Hepatocyte (in vitro differentiated cells): Measurements from ENCODE around the gene JAKMIP1. TPM values are rescaled to one million over a fixed set of nuclear protein-coding genes. Genes with fewer than 3 reads are reported as not detected.
A peak's percentile ranks its signal among the peaks of the same experiment; 100 is the strongest.

ENCODE experiments used
- DNase-seq: peaks from one replicate; pipeline ENCODE4 v3.0.0-alpha.2; 2016; ENCODE audit warnings: low spot score
- H2AFZ ChIP-seq: fragments of 200-600 bp; sonication (generic); 2 replicates; pipeline ENCODE4 v1.6.0; 2016; ENCODE audit warnings: antibody characterized with exemption, mild to moderate bottlenecking
- H3K27ac ChIP-seq: fragments of 200-600 bp; sonication (generic); 2 replicates; pipeline ENCODE4 v1.5.1; 2016; ENCODE audit warnings: mild to moderate bottlenecking
- H3K27me3 ChIP-seq: fragments of 200-600 bp; sonication (generic); 2 replicates; pipeline ENCODE4 v1.6.1; 2016
- H3K36me3 ChIP-seq: fragments of 200-600 bp; sonication (generic); replicated peaks from 2 replicates; pipeline ENCODE4 v1.5.1; 2016; ENCODE audit warnings: low read depth; ENCODE audit not compliant: insufficient read depth
- H3K4me1 ChIP-seq: fragments of 200-600 bp; sonication (generic); 2 replicates; pipeline ENCODE4 v1.5.1; 2016; ENCODE audit warnings: mild to moderate bottlenecking, moderate library complexity; ENCODE audit not compliant: insufficient read depth
- H3K4me2 ChIP-seq: fragments of 200-600 bp; sonication (generic); 2 replicates; pipeline ENCODE4 v1.6.0; 2016
- H3K4me3 ChIP-seq: fragments of 200-600 bp; sonication (generic); 2 replicates; pipeline ENCODE4 v1.5.1; 2016; ENCODE audit warnings: mild to moderate bottlenecking
- H3K79me2 ChIP-seq: fragments of 200-600 bp; sonication (generic); 2 replicates; pipeline ENCODE4 v1.6.0; 2017; ENCODE audit warnings: mild to moderate bottlenecking
- H3K9me2 ChIP-seq: fragments of 200-600 bp; sonication (generic); replicated peaks from 2 replicates; pipeline ENCODE4 v1.6.0; 2017; ENCODE audit warnings: mild to moderate bottlenecking; ENCODE audit not compliant: insufficient read depth
- H3K9me3 ChIP-seq: fragments of 200-600 bp; sonication (generic); 2 replicates; pipeline ENCODE4 v1.5.1; 2016; ENCODE audit warnings: low read depth, mild to moderate bottlenecking
- H4K20me1 ChIP-seq: fragments of 200-600 bp; sonication (generic); 2 replicates; pipeline ENCODE4 v1.6.0; 2016; ENCODE audit warnings: mild to moderate bottlenecking; ENCODE audit not compliant: insufficient read depth, poor library complexity, severe bottlenecking
- EZH2 ChIP-seq: fragments of 200-600 bp; sonication (generic); IDR thresholded peaks from 2 replicates; pipeline ENCODE4 v1.6.1; 2016; ENCODE audit warnings: antibody characterized with exemption, mild to moderate bottlenecking, borderline replicate concordance
- EZH2phosphoT487 ChIP-seq: fragments of 200-600 bp; sonication (generic); IDR thresholded peaks from one replicate; pipeline ENCODE4 v1.6.1; 2018; ENCODE audit warnings: antibody characterized with exemption, mild to moderate bottlenecking, low read depth, moderate library complexity; ENCODE audit not compliant: unreplicated experiment, severe bottlenecking
- WGBS: methylation state at CpG from one replicate; pipeline ENCODE4 v1.1.6; 2016; ENCODE audit warnings: low lambda C conversion rate; ENCODE audit errors: missing lambda C conversion rate; 5-methylcytosine and 5-hydroxymethylcytosine counted together
- polyA plus RNA-seq: library from polyadenylated mRNA; unstranded; fragments of >200 nt; fragmentation: Nextera tagmentation; extraction: Ambion mirVana; gene quantifications from 2 replicates; pipeline ENCODE4 v1.2.1, GENCODE V29; 2016
- total RNA-seq: library from RNA; depleted of rRNA; stranded (reverse); fragments of >200 nt; gene quantifications from 2 replicates; pipeline ENCODE4 v1.2.3, GENCODE V29; 2014
- TF ChIP-seq, protein P1 (sequence below): fragments of 200-600 bp; sonication (generic); IDR thresholded peaks from 2 replicates; pipeline ENCODE4 v1.5.1; 2016; ENCODE audit warnings: antibody characterized with exemption, mild to moderate bottlenecking; ENCODE audit not compliant: poor library complexity

The JAKMIP1 gene
- total and polyA plus RNA-seq, 2 experiments from 2014 or later, result not detected

DNA sequence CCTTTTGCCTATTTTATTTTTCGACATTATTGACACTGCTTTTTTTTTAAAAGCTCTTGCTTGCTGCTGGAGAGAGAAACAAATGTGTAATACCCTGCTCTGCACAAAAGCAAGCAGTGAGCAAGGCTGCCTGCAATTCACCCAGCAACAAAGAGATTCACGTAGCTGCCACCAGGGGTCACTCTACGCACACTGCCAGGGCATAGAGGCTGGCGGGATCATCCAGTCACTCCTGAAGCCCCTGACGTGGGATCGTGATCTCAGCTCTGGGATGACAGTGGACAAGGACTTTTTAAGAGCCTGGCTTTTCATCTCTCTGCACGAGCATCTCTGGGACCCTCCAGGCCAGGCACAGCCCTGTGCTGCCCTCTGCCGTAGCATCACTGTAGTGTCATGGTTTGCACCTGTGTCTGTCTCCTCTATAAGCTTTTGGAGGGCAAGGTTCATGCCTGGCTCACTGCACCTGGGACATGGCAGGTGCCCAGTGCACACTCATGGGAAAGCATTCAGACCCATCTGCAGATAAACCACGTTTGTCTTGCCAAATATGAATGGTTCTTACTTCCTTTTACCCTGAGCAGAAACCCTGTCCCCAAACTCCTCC, 201.9 kb downstream of the JAKMIP1 start:
- H3K27me3 ChIP-seq, result peaks cover 6% of the 10 kb centered on the region
- WGBS, result 8% methylated on average over 9 of the region's 9 CpGs
- TF ChIP-seq EZH2 (no peak), EZH2phosphoT487 (no peak)
- TF ChIP-seq, protein P1, sequence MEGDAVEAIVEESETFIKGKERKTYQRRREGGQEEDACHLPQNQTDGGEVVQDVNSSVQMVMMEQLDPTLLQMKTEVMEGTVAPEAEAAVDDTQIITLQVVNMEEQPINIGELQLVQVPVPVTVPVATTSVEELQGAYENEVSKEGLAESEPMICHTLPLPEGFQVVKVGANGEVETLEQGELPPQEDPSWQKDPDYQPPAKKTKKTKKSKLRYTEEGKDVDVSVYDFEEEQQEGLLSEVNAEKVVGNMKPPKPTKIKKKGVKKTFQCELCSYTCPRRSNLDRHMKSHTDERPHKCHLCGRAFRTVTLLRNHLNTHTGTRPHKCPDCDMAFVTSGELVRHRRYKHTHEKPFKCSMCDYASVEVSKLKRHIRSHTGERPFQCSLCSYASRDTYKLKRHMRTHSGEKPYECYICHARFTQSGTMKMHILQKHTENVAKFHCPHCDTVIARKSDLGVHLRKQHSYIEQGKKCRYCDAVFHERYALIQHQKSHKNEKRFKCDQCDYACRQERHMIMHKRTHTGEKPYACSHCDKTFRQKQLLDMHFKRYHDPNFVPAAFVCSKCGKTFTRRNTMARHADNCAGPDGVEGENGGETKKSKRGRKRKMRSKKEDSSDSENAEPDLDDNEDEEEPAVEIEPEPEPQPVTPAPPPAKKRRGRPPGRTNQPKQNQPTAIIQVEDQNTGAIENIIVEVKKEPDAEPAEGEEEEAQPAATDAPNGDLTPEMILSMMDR, result peak; percentile 98
- no peaks in the 10 kb centered on the region for H3K9me2 ChIP-seq
- no peak overlapping the region for H3K27ac ChIP-seq
- DNase-seq, result peak; percentile 85
- no peak overlapping the region for H3K4me3 ChIP-seq
- no peaks in the 10 kb centered on the region for H4K20me1 ChIP-seq
- no peaks in the 10 kb centered on the region for H3K79me2 ChIP-seq
- no peak overlapping the region for H2AFZ ChIP-seq
- H3K9me3 ChIP-seq, result no peaks in the 10 kb centered on the region
- no peaks in the 10 kb centered on the region for H3K4me1 ChIP-seq
- H3K4me2 ChIP-seq, result no peak overlapping the region
- H3K36me3 ChIP-seq, result no peaks in the 10 kb centered on the region

DNA sequence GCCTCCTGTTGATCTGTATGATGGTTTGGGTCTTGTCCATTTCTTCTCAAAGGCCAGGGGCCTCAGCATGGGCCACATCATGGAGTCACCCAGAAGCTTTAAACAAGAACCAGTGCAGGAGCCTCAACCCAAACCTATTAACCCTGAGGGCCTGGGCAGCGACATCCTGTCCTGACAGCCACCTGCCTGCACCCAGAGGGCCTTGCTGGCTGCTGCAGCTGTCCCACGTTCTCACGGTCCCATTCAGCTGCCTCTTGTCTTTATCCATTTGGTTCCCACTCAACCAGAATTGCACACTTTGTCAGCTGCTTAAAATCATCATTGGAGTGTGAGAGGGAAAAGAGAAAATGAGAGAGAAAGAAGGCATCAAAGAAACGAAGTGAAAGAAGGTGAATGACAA, 203.7 kb downstream of the JAKMIP1 start:
- peaks cover 6% of the 10 kb centered on the region for H3K27me3 ChIP-seq
- no peak overlapping the region for H3K4me3 ChIP-seq
- H3K4me1 ChIP-seq, result no peaks in the 10 kb centered on the region
- H2AFZ ChIP-seq, result no peak overlapping the region
- H4K20me1 ChIP-seq, result no peaks in the 10 kb centered on the region
- no peaks in the 10 kb centered on the region for H3K36me3 ChIP-seq
- no peak overlapping the region for H3K27ac ChIP-seq
- H3K79me2 ChIP-seq, result no peaks in the 10 kb centered on the region
- no peak for DNase-seq
- no peaks in the 10 kb centered on the region for H3K9me3 ChIP-seq
- TF ChIP-seq, protein P1, result no peak
- no peak for TF ChIP-seq EZH2
- no peak for TF ChIP-seq EZH2phosphoT487
- WGBS, result 70% methylated on average over 4 of the region's 4 CpGs
- H3K9me2 ChIP-seq, result no peaks in the 10 kb centered on the region
- H3K4me2 ChIP-seq, result no peak overlapping the region

DNA sequence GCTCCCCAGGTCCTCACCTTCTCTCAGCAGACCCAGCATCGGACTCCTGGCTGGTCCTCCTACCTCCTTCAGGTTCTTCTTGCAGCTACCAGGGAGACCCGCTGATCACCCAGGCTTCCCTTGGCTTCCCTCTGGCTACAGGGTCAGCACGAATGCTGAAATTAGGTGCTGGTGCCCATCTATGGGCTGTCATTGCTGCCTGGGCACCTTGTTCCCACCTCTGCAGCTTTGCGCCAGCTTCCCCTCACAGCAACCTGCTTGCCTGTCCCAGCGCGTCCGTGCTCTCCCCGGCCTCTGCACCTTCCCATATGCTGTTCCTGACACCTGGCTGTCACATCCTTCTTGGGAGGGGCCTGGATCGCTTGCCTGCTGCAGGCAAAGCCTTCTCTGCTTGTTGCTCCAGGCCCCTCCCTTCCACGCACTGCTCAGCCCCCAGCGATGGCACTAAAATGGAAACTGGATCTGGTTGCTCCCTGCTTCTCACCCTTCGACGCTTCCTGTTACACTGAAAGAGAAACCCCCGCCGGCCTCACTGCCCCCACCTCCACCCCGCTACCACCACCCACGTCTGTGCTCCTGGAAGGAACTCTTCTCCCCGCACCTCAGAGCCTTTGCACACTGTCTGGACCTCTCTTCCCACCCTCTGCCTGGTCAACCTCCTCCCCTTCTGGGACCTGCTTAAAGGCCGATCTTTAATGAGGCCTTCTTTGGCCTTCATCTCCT, 204.3 kb downstream of the JAKMIP1 start:
- H2AFZ ChIP-seq, result no peak overlapping the region
- H3K4me3 ChIP-seq, result no peak overlapping the region
- H3K36me3 ChIP-seq, result no peaks in the 10 kb centered on the region
- H3K4me2 ChIP-seq, result no peak overlapping the region
- WGBS, result 83% methylated on average over 16 of the region's 19 CpGs
- TF ChIP-seq EZH2phosphoT487, result no peak
- TF ChIP-seq EZH2, result no peak
- TF ChIP-seq, protein P1, result no peak
- no peaks in the 10 kb centered on the region for H3K4me1 ChIP-seq
- H3K9me3 ChIP-seq, result no peaks in the 10 kb centered on the region
- no peaks in the 10 kb centered on the region for H3K9me2 ChIP-seq
- DNase-seq, result no peak
- H3K27ac ChIP-seq, result no peak overlapping the region
- peaks cover 6% of the 10 kb centered on the region for H3K27me3 ChIP-seq
- H3K79me2 ChIP-seq, result no peaks in the 10 kb centered on the region
- H4K20me1 ChIP-seq, result no peaks in the 10 kb centered on the region
